ENCODE measurements around the gene IPMK. TPM values are rescaled to one million over a fixed set of nuclear protein-coding genes. Genes with fewer than 3 reads are reported as not detected.
"Not testable (repeated sequence)": the region's sequence is repeated elsewhere in the genome, so short reads cannot be mapped to it uniquely, and the experiment has no call there.

Gene IPMK
- total RNA-seq, 1 donor from 2014 or later, result 5.7 TPM

- intact Hi-C loops (cut with DNase I), result no loop called here
- H3K27ac ChIP-seq, result no peak overlapping the region
- no peak for TF ChIP-seq CTCF (IDR thresholded peaks at IDR 0.05)
Measured at GRCh38 chr10:58262766-58263165, 4.9 kb downstream of the IPMK start.

GRCh38 chr10:58260334-58260733, 7.4 kb downstream of the IPMK start:
- TF ChIP-seq CTCF (IDR thresholded peaks at IDR 0.05), result no peak
- Histone ChIP-seq H3K36me3 (no peaks in the 10 kb centered on the region), H3K4me3 (no peak overlapping the region), H3K27ac (no peak overlapping the region), H3K9me3 (no peaks in the 10 kb centered on the region), H3K27me3 (no peaks in the 10 kb centered on the region), H3K4me1 (peaks cover 9% of the 10 kb centered on the region)
- ATAC-seq (no peak), DNase-seq (no peak)
- intact Hi-C loops (cut with DNase I), result no loop called here

More at GRCh38 chr10:58262766-58263165, 4.9 kb downstream of the IPMK start:
- DNase-seq (no peak), ATAC-seq (no peak)
- no peaks in the 10 kb centered on the region for H3K9me3 ChIP-seq
- H3K36me3 ChIP-seq, result no peaks in the 10 kb centered on the region
- no peaks in the 10 kb centered on the region for H3K27me3 ChIP-seq
- H3K4me1 ChIP-seq, result peaks cover 17% of the 10 kb centered on the region
- no peak overlapping the region for H3K4me3 ChIP-seq

- DNase-seq, result no peak
- ATAC-seq, result no peak
- no peak for TF ChIP-seq CTCF (IDR thresholded peaks at IDR 0.05)
- Histone ChIP-seq H3K36me3 (no peaks in the 10 kb centered on the region), H3K4me1 (no peaks in the 10 kb centered on the region), H3K9me3 (no peaks in the 10 kb centered on the region), H3K27me3 (no peaks in the 10 kb centered on the region), H3K4me3 (no peak overlapping the region), H3K27ac (no peak overlapping the region)
- intact Hi-C loops (cut with DNase I), result no loop called here
Measured at GRCh38 chr10:58258977-58259692, 8.6 kb downstream of the IPMK start.

GRCh38 chr10:58256013-58256780, 11.5 kb downstream of the IPMK start:
- ATAC-seq; H3K9me3 ChIP-seq; H3K36me3 ChIP-seq; H3K27me3 ChIP-seq; H3K27ac ChIP-seq; intact Hi-C loops (cut with DNase I); DNase-seq; H3K4me1 ChIP-seq; H3K4me3 ChIP-seq: not testable (repeated sequence)

- H3K27me3 ChIP-seq, result no peaks in the 10 kb centered on the region
- TF ChIP-seq CTCF (IDR thresholded peaks at IDR 0.05), result no peak
- intact Hi-C loops (cut with DNase I), result no loop called here
Measured at GRCh38 chr10:58254644-58255043, 13.1 kb downstream of the IPMK start.

GRCh38 chr10:58253184-58253583, 14.5 kb downstream of the IPMK start:
- no peaks in the 10 kb centered on the region for H3K9me3 ChIP-seq
- no peaks in the 10 kb centered on the region for H3K27me3 ChIP-seq
- no peaks in the 10 kb centered on the region for H3K36me3 ChIP-seq
- TF ChIP-seq CTCF (IDR thresholded peaks at IDR 0.05), result no peak
- intact Hi-C loops (cut with DNase I), result no loop called here
- ATAC-seq, result no peak
- no peak overlapping the region for H3K27ac ChIP-seq
- H3K4me3 ChIP-seq, result no peak overlapping the region
- H3K4me1 ChIP-seq, result no peaks in the 10 kb centered on the region
- no peak for DNase-seq

More at GRCh38 chr10:58254644-58255043, 13.1 kb downstream of the IPMK start:
- Histone ChIP-seq H3K4me1 (no peaks in the 10 kb centered on the region), H3K27ac (no peak overlapping the region), H3K36me3 (no peaks in the 10 kb centered on the region), H3K9me3 (no peaks in the 10 kb centered on the region), H3K4me3 (no peak overlapping the region)
- ATAC-seq, result no peak
- DNase-seq, result no peak

- H3K36me3 ChIP-seq; H3K9me3 ChIP-seq; intact Hi-C loops (cut with DNase I); H3K4me1 ChIP-seq; H3K4me3 ChIP-seq; H3K27me3 ChIP-seq; DNase-seq; ATAC-seq; H3K27ac ChIP-seq: not testable (repeated sequence)
Measured at GRCh38 chr10:58244666-58245065, 23.0 kb downstream of the IPMK start.

GRCh38 chr10:58244242-58244641, 23.5 kb downstream of the IPMK start:
- intact Hi-C loops (cut with DNase I); H3K9me3 ChIP-seq; ATAC-seq; H3K27me3 ChIP-seq; DNase-seq; H3K4me1 ChIP-seq; H3K27ac ChIP-seq; H3K4me3 ChIP-seq; H3K36me3 ChIP-seq: not testable (repeated sequence)

- H3K27ac ChIP-seq; DNase-seq; H3K36me3 ChIP-seq; H3K27me3 ChIP-seq; H3K4me3 ChIP-seq; H3K9me3 ChIP-seq; intact Hi-C loops (cut with DNase I); H3K4me1 ChIP-seq; ATAC-seq: not testable (repeated sequence)
Measured at GRCh38 chr10:58243801-58244200, 23.9 kb downstream of the IPMK start.
